HepG2 (cell line): ENCODE data around the gene PRELID1. TPM values are rescaled to one million over a fixed set of nuclear protein-coding genes. Genes with fewer than 3 reads are reported as not detected.
A peak's percentile ranks its signal among the peaks of the same experiment; 100 is the strongest.

ENCODE experiments used
- ARNT2 ChIP-seq: sonication (generic); formaldehyde crosslinking; IDR thresholded peaks from 2 replicates; pipeline ENCODE4 v1.8.0; 2022; ENCODE audit warnings: mild to moderate bottlenecking, low read depth, missing genetic modification reagents, moderate library complexity
- CENPT ChIP-seq: sonication (generic); formaldehyde crosslinking; IDR thresholded peaks from 2 replicates; pipeline ENCODE4 v1.8.0; 2022; ENCODE audit warnings: low read depth, mild to moderate bottlenecking, moderate library complexity, missing genetic modification reagents
- ESRRA ChIP-seq: sonication (generic); formaldehyde crosslinking; IDR thresholded peaks from 2 replicates; pipeline ENCODE4 v1.5.1; 2020; ENCODE audit warnings: mild to moderate bottlenecking, low read depth, missing genetic modification reagents
- FOSL2 ChIP-seq: sonication (generic); formaldehyde crosslinking; IDR thresholded peaks from 2 replicates; pipeline ENCODE4 v1.4.0; 2020; ENCODE audit warnings: missing genetic modification reagents
- FOXM1 ChIP-seq: sonication (generic); formaldehyde crosslinking; IDR thresholded peaks from 2 replicates; pipeline ENCODE4 v1.5.0; 2020; ENCODE audit warnings: missing genetic modification reagents
- HCFC1 ChIP-seq: fragments of 150-350 bp; IDR thresholded peaks from 2 replicates; pipeline ENCODE4 v1.6.1; 2014; ENCODE audit warnings: low read depth, low read length
- IKZF1 ChIP-seq: fragments of 450-650 bp; IDR thresholded peaks from 2 replicates; pipeline ENCODE4 v1.7.1; 2016
- IKZF4 ChIP-seq: sonication (generic); formaldehyde crosslinking; IDR thresholded peaks from 2 replicates; pipeline ENCODE4 v1.5.1; 2020; ENCODE audit warnings: borderline replicate concordance, mild to moderate bottlenecking, low read depth, missing genetic modification reagents; ENCODE audit errors: not compliant biosample characterization
- MAZ ChIP-seq, 2 experiments: sonication (generic) in 1 of 2; formaldehyde crosslinking in 1 of 2; IDR thresholded peaks; 2 replicates each; pipeline versions ENCODE4 v1.5.0 to v1.6.1; 2012 to 2020; ENCODE audit warnings: low read depth in 2 of 2, mild to moderate bottlenecking in 2 of 2, borderline replicate concordance in 1 of 2, improper control_type of control experiment in 1 of 2, low read length in 1 of 2, missing genetic modification reagents in 1 of 2, moderate library complexity in 1 of 2
- MBNL3 ChIP-seq: fragments of 250-450 bp; sonication (Bioruptor Pico); conservative IDR thresholded peaks from 2 replicates; pipeline ENCODE4 v1.8.0; 2022; ENCODE audit warnings: mild to moderate bottlenecking, inconsistent platforms
- NFE2 ChIP-seq: sonication (generic); formaldehyde crosslinking; IDR thresholded peaks from 2 replicates; pipeline ENCODE4 v1.4.0; 2020; ENCODE audit warnings: missing genetic modification reagents
- POGZ ChIP-seq: sonication (generic); formaldehyde crosslinking; IDR thresholded peaks from 2 replicates; pipeline ENCODE4 v1.4.0; 2020; ENCODE audit warnings: mild to moderate bottlenecking, missing genetic modification reagents
- RAD21 ChIP-seq: fragments of 450-650 bp; formaldehyde crosslinking; IDR thresholded peaks from 2 replicates; pipeline ENCODE4 v1.5.0; 2020; ENCODE audit warnings: mild to moderate bottlenecking
- SAFB2 ChIP-seq: sonication (generic); formaldehyde crosslinking; IDR thresholded peaks from 2 replicates; pipeline ENCODE4 v1.5.1; 2020; ENCODE audit warnings: missing genetic modification reagents, low read depth, mild to moderate bottlenecking, borderline replicate concordance
- SAP130 ChIP-seq: IDR thresholded peaks from 2 replicates; pipeline ENCODE4 v1.6.1; 2016; ENCODE audit warnings: low read depth
- SMAD9 ChIP-seq: sonication (generic); formaldehyde crosslinking; IDR thresholded peaks from 2 replicates; pipeline ENCODE4 v1.5.1; 2020; ENCODE audit warnings: mild to moderate bottlenecking, missing genetic modification reagents
- SMC3 ChIP-seq: IDR thresholded peaks from 2 replicates; pipeline ENCODE4 v1.6.1; 2011; ENCODE audit warnings: low read length, improper control_type of control experiment
- THAP9 ChIP-seq: sonication (generic); formaldehyde crosslinking; IDR thresholded peaks from 2 replicates; pipeline ENCODE4; 2020; ENCODE audit warnings: missing genetic modification reagents, mild to moderate bottlenecking, borderline replicate concordance
- XRCC5 ChIP-seq: fragments of 200-400 bp; formaldehyde crosslinking; optimal IDR thresholded peaks from 2 replicates; pipeline ENCODE3; 2017; ENCODE audit warnings: mild to moderate bottlenecking, low read length
- ZFP1 ChIP-seq: IDR thresholded peaks from 2 replicates; pipeline ENCODE4 v1.6.1; 2016
- ZFP91 ChIP-seq: sonication (generic); formaldehyde crosslinking; IDR thresholded peaks from 2 replicates; pipeline ENCODE4 v1.9.0; 2022; ENCODE audit warnings: missing genetic modification reagents, mild to moderate bottlenecking, borderline replicate concordance
- ZKSCAN8 ChIP-seq: IDR thresholded peaks from 2 replicates; pipeline ENCODE4 v1.6.1; 2016; ENCODE audit warnings: borderline replicate concordance, missing genetic modification reagents, missing compliant biosample characterization
- ZNF234 ChIP-seq: sonication (generic); formaldehyde crosslinking; conservative IDR thresholded peaks from 2 replicates; pipeline ENCODE4 v1.5.1; 2020; ENCODE audit warnings: mild to moderate bottlenecking, missing genetic modification reagents
- ZNF547 ChIP-seq: sonication (generic); formaldehyde crosslinking; IDR thresholded peaks from 2 replicates; pipeline ENCODE4 v1.5.1; 2020; ENCODE audit warnings: mild to moderate bottlenecking, missing genetic modification reagents
- ZNF605 ChIP-seq: sonication (generic); formaldehyde crosslinking; IDR thresholded peaks from 2 replicates; pipeline ENCODE4 v1.8.0; 2022; ENCODE audit warnings: mild to moderate bottlenecking, missing genetic modification reagents
- ZNF724P ChIP-seq: sonication (generic); formaldehyde crosslinking; IDR thresholded peaks from 2 replicates; pipeline ENCODE4 v1.8.0; 2022; ENCODE audit warnings: missing genetic modification reagents, borderline replicate concordance
- ZNF75D ChIP-seq: sonication (generic); formaldehyde crosslinking; IDR thresholded peaks from 2 replicates; pipeline ENCODE4 v1.8.1; 2023; ENCODE audit warnings: missing genetic modification reagents, mild to moderate bottlenecking, borderline replicate concordance
- polyA plus RNA-seq, 8 experiments: library from polyadenylated mRNA; depleted of rRNA in 3 of 8; stranded (reverse) in 7 of 8; unstranded in 1 of 8; fragments of >200 nt; fragmentation: Illumina TruSeq in 4 of 8; extraction: Trizol in 4 of 8; gene quantifications; 2 replicates each; pipeline versions ENCODE4 v1.2.1 to v1.2.3, GENCODE V29; 2011 to 2016; ENCODE audit warnings: low read depth in 4 of 8, missing spikeins in 1 of 8, mixed read lengths in 1 of 8; ENCODE audit not compliant: insufficient read depth in 1 of 8
- total RNA-seq, 5 experiments: library from RNA; depleted of rRNA; stranded (reverse); fragments of >200 nt; fragmentation: Illumina TruSeq; extraction: Trizol; gene quantifications; 2 replicates each; pipeline ENCODE4 v1.2.3, GENCODE V29; 2016; ENCODE audit warnings: low read depth in 1 of 5

Gene PRELID1
- total and polyA plus RNA-seq, 2 of the 13 experiments (the other 11 are each of a cell fraction or from before 2014, with no cell fraction given) = 250 to 271 TPM

GRCh38 chr5:177309351-177310191, 6.0 kb downstream of the PRELID1 start (continued):
- no peak for TF ChIP-seq CENPT (CRISPR knock-in tag)
- 0 out of 2 replicates have a peak, but pooled peaks have one; percentile 27 for TF ChIP-seq ZNF724P
- TF ChIP-seq FOSL2 = peak; percentile 40; the same call in 1 of the 2 replicates
- no peak for TF ChIP-seq ZNF234 (CRISPR knock-in tag)
- no peak for TF ChIP-seq SAFB2
- TF ChIP-seq POGZ (CRISPR knock-in tag) = 0 out of 2 replicates have a peak, but pooled peaks have one; percentile 13
- no peak for TF ChIP-seq FOXM1 (CRISPR knock-in tag)
- peak; percentile 95 for TF ChIP-seq XRCC5
- 0 out of 2 replicates have a peak, but pooled peaks have one; percentile 43 for TF ChIP-seq ZNF605
- TF ChIP-seq ESRRA = no peak
- TF ChIP-seq IKZF1 = no peak
- no peak for TF ChIP-seq ZNF547
- TF ChIP-seq ZNF75D (CRISPR knock-in tag) = no peak
- TF ChIP-seq ARNT2 (CRISPR knock-in tag) = no peak
- TF ChIP-seq MAZ (IDR thresholded peaks at IDR 0.05; ENCODE audit: borderline replicate concordance, low read depth, low read length) = no peak
- TF ChIP-seq MAZ (CRISPR knock-in tag; IDR thresholded peaks at IDR 0.05; ENCODE audit: low read depth) = peak; percentile 49; the same call in 1 of the 2 replicates
- TF ChIP-seq SMC3 = peak; percentile 60; the same call in 1 of the 2 replicates
- peak; percentile 77 for TF ChIP-seq SAP130
- TF ChIP-seq IKZF4 (CRISPR knock-in tag) = no peak
- no peak for TF ChIP-seq MBNL3 (CRISPR knock-in tag)
- peak; percentile 78 for TF ChIP-seq RAD21 (CRISPR knock-in tag)
- no peak for TF ChIP-seq THAP9 (CRISPR knock-in tag)
- TF ChIP-seq ZFP1 (CRISPR knock-in tag) = no peak
- TF ChIP-seq NFE2 (CRISPR knock-in tag) = no peak
- TF ChIP-seq ZKSCAN8 (CRISPR knock-in tag) = no peak
- peak; percentile 50 for TF ChIP-seq ZFP91 (CRISPR knock-in tag)
- TF ChIP-seq HCFC1 = no peak
- no peak for TF ChIP-seq SMAD9
